ENCODE data around the gene PACRG. TPM values are rescaled to one million over a fixed set of nuclear protein-coding genes. Genes with fewer than 3 reads are reported as not detected.

Gene PACRG
- total and polyA plus RNA-seq, 2 experiments from 2014 or later: 0.17 to 0.68 TPM

DNA sequence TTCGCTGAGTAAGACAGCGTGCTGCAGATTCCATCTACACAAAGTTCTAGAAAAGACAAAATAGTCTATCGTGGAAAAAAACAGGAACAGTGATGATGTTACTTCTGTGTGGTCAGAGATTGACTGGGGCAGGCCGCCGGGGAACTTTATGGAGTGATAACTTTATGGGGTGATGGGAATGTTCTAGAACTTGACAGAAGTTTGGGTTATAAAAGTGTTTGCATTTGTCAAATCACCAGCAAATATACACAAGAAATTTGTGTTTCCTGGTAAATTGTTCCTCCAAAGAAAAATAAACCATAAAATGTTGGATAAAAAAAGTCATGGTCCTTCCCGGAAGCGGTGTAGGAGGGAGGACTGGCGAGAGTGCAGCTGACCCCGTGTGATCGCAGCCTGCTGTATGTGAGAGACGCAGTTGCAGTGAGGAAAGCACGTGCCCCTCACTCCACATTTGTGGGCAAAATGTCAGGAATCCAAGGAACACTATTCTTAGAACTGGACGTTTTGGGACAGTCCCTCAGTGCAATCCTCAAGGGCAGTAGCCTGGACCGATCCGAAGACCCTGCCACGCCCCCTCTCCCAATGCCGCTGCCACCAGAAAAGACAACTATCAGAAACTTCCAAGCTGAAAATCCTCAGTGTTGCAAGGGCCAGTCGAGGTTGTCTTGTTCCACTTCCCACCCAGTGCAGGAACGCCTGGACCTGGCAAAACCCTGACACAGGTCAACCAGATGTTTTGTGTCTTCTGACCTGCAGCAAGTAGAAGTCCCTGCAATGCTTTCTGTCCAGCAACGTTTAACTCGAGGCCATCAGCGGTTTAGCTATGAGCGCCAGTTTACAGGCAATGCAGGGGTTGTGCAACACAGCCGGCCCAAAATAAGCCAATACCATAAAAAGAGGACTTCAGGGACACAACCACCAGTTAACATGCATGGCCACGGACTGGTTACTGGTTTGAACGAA lies 606.2 kb downstream of the PACRG start:
- Histone ChIP-seq H3K79me2 (replicated peaks; ENCODE audit: insufficient read depth) (no peaks in the 10 kb centered on the region), H3K4me3 (no peak overlapping the region), H3K4me2 (no peak overlapping the region), H3K9me2 (ENCODE audit: insufficient read depth) (no peaks in the 10 kb centered on the region), H3K4me1 (ENCODE audit: insufficient read depth) (peaks cover 6% of the 10 kb centered on the region; the same call in 1 of the 2 replicates), H4K20me1 (replicated peaks; ENCODE audit: insufficient read depth) (no peaks in the 10 kb centered on the region), H2AFZ (no peak overlapping the region), H3F3A (replicated peaks; ENCODE audit: low read depth) (no peaks in the 10 kb centered on the region), H3K27me3 (ENCODE audit: insufficient read depth) (no peaks in the 10 kb centered on the region), H3K27ac (ENCODE audit: low read depth) (no peak overlapping the region), H3K36me3 (ENCODE audit: insufficient read depth) (no peaks in the 10 kb centered on the region)
- Mint-ChIP-seq H3K4me3 (no peak overlapping the region), H3K36me3 (ENCODE audit: low read depth) (no peaks in the 10 kb centered on the region; the same call in 2 of the 3 replicates), H3K4me1 (peaks cover 17% of the 10 kb centered on the region), H3K9me3 (peaks cover under 1% of the 10 kb centered on the region; the same call in 1 of the 3 replicates), H3K27me3 (ENCODE audit: insufficient read depth, low read depth, poor library complexity) (peaks cover 19% of the 10 kb centered on the region), H3K27ac (no peak overlapping the region)
- DNase-seq (ENCODE audit: low spot score) (no peak), ATAC-seq (no peak)
- TF ChIP-seq EZH2 (IDR thresholded peaks at IDR 0.05; ENCODE audit: low read depth, unreplicated experiment) (no peak), STAT1 (IDR thresholded peaks at IDR 0.05; ENCODE audit: unreplicated experiment) (no peak), NANOG (IDR thresholded peaks at IDR 0.05; ENCODE audit: borderline replicate concordance) (no peak), ZNF114 (CRISPR knock-in tag; IDR thresholded peaks at IDR 0.05) (no peak), JUNB (IDR thresholded peaks at IDR 0.05; ENCODE audit: unreplicated experiment) (no peak)
- TF ChIP-seq, protein P1, sequence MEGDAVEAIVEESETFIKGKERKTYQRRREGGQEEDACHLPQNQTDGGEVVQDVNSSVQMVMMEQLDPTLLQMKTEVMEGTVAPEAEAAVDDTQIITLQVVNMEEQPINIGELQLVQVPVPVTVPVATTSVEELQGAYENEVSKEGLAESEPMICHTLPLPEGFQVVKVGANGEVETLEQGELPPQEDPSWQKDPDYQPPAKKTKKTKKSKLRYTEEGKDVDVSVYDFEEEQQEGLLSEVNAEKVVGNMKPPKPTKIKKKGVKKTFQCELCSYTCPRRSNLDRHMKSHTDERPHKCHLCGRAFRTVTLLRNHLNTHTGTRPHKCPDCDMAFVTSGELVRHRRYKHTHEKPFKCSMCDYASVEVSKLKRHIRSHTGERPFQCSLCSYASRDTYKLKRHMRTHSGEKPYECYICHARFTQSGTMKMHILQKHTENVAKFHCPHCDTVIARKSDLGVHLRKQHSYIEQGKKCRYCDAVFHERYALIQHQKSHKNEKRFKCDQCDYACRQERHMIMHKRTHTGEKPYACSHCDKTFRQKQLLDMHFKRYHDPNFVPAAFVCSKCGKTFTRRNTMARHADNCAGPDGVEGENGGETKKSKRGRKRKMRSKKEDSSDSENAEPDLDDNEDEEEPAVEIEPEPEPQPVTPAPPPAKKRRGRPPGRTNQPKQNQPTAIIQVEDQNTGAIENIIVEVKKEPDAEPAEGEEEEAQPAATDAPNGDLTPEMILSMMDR (conservative IDR thresholded peaks at IDR 0.05; ENCODE audit: low read depth in 2 of 2): no peak
- TF ChIP-seq, protein P2, sequence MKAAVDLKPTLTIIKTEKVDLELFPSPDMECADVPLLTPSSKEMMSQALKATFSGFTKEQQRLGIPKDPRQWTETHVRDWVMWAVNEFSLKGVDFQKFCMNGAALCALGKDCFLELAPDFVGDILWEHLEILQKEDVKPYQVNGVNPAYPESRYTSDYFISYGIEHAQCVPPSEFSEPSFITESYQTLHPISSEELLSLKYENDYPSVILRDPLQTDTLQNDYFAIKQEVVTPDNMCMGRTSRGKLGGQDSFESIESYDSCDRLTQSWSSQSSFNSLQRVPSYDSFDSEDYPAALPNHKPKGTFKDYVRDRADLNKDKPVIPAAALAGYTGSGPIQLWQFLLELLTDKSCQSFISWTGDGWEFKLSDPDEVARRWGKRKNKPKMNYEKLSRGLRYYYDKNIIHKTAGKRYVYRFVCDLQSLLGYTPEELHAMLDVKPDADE (IDR thresholded peaks at IDR 0.05): no peak

DNA sequence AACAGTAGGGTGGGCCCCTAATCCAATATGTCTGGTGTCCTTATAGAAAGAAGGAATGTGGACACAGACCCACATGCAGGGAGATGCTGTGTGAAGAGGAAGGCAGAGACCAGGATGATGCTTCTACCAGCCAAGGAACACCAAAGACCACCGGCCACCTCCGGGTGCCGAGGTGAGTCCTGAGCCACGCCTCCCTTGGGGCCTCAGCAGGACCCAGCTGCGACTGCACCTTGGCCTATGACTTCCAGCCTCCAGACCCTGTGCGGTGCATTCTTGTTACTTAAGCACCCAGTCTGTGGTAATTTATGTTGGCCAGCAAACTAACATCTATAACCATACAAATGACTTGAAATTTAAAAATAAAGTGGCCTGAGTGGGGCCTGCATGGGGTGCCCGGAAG lies 607.3 kb downstream of the PACRG start:
- Histone ChIP-seq H3K27ac (ENCODE audit: low read depth) (no peak overlapping the region), H3F3A (replicated peaks; ENCODE audit: low read depth) (no peaks in the 10 kb centered on the region), H3K4me3 (no peak overlapping the region), H3K36me3 (ENCODE audit: insufficient read depth) (no peaks in the 10 kb centered on the region), H3K4me2 (no peak overlapping the region), H3K79me2 (replicated peaks; ENCODE audit: insufficient read depth) (no peaks in the 10 kb centered on the region), H3K9me2 (ENCODE audit: insufficient read depth) (no peaks in the 10 kb centered on the region), H2AFZ (peak overlapping the region; percentile 90; the same call in 1 of the 2 replicates), H3K27me3 (ENCODE audit: insufficient read depth) (no peaks in the 10 kb centered on the region), H3K4me1 (ENCODE audit: insufficient read depth) (peaks cover 13% of the 10 kb centered on the region; the same call in 1 of the 2 replicates), H4K20me1 (replicated peaks; ENCODE audit: insufficient read depth) (no peaks in the 10 kb centered on the region)
- no peak overlapping the region for H3K4me3 Mint-ChIP-seq
- TF ChIP-seq ZNF331 (CRISPR knock-in tag; IDR thresholded peaks at IDR 0.05; ENCODE audit: low read depth): no peak
- TF ChIP-seq, protein P3, sequence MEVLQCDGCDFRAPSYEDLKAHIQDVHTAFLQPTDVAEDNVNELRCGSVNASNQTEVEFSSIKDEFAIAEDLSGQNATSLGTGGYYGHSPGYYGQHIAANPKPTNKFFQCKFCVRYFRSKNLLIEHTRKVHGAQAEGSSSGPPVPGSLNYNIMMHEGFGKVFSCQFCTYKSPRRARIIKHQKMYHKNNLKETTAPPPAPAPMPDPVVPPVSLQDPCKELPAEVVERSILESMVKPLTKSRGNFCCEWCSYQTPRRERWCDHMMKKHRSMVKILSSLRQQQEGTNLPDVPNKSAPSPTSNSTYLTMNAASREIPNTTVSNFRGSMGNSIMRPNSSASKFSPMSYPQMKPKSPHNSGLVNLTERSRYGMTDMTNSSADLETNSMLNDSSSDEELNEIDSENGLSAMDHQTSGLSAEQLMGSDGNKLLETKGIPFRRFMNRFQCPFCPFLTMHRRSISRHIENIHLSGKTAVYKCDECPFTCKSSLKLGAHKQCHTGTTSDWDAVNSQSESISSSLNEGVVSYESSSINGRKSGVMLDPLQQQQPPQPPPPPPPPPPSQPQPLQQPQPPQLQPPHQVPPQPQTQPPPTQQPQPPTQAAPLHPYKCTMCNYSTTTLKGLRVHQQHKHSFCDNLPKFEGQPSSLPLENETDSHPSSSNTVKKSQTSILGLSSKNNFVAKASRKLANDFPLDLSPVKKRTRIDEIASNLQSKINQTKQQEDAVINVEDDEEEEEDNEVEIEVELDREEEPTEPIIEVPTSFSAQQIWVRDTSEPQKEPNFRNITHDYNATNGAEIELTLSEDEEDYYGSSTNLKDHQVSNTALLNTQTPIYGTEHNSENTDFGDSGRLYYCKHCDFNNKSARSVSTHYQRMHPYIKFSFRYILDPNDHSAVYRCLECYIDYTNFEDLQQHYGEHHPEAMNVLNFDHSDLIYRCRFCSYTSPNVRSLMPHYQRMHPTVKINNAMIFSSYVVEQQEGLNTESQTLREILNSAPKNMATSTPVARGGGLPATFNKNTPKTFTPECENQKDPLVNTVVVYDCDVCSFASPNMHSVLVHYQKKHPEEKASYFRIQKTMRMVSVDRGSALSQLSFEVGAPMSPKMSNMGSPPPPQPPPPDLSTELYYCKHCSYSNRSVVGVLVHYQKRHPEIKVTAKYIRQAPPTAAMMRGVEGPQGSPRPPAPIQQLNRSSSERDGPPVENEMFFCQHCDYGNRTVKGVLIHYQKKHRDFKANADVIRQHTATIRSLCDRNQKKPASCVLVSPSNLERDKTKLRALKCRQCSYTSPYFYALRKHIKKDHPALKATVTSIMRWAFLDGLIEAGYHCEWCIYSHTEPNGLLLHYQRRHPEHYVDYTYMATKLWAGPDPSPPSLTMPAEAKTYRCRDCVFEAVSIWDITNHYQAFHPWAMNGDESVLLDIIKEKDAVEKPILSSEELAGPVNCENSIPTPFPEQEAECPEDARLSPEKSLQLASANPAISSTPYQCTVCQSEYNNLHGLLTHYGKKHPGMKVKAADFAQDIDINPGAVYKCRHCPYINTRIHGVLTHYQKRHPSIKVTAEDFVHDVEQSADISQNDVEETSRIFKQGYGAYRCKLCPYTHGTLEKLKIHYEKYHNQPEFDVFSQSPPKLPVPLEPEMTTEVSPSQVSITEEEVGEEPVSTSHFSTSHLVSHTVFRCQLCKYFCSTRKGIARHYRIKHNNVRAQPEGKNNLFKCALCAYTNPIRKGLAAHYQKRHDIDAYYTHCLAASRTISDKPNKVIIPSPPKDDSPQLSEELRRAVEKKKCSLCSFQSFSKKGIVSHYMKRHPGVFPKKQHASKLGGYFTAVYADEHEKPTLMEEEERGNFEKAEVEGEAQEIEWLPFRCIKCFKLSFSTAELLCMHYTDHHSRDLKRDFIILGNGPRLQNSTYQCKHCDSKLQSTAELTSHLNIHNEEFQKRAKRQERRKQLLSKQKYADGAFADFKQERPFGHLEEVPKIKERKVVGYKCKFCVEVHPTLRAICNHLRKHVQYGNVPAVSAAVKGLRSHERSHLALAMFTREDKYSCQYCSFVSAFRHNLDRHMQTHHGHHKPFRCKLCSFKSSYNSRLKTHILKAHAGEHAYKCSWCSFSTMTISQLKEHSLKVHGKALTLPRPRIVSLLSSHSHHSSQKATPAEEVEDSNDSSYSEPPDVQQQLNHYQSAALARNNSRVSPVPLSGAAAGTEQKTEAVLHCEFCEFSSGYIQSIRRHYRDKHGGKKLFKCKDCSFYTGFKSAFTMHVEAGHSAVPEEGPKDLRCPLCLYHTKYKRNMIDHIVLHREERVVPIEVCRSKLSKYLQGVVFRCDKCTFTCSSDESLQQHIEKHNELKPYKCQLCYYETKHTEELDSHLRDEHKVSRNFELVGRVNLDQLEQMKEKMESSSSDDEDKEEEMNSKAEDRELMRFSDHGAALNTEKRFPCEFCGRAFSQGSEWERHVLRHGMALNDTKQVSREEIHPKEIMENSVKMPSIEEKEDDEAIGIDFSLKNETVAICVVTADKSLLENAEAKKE (CRISPR knock-in tag; IDR thresholded peaks at IDR 0.05): no peak
- H3K4me1 Mint-ChIP-seq: peaks cover 23% of the 10 kb centered on the region
- DNase-seq (ENCODE audit: low spot score): no peak
- H3K9me3 Mint-ChIP-seq: no peaks in the 10 kb centered on the region; the same call in 2 of the 3 replicates
- no peaks in the 10 kb centered on the region; the same call in 2 of the 3 replicates for H3K36me3 Mint-ChIP-seq (ENCODE audit: low read depth)
- peaks cover 17% of the 10 kb centered on the region for H3K27me3 Mint-ChIP-seq (ENCODE audit: insufficient read depth, low read depth, poor library complexity)
- no peak overlapping the region for H3K27ac Mint-ChIP-seq
- no peak for ATAC-seq
